Endothelial cell of umbilical vein (primary cell): ENCODE measurements around the gene CEACAM21. TPM values are rescaled to one million over a fixed set of nuclear protein-coding genes. Genes with fewer than 3 reads are reported as not detected.

Experiments
- BruUV-seq: library from RNA; stranded (reverse); fragments of 400-500 nt; replicated peaks from 2 replicates; lab custom pipeline; 2021; lab: Mats Ljungman, UMichigan
- CTCF ChIA-PET: fragments of 300-600, 350-600 bp; sonication (Branson Sonifier 250); formaldehyde crosslinking; loops from one replicate; lab custom pipeline; 2021; ENCODE audit warnings: antibody characterized with exemption, inconsistent platforms; lab: Charles Lee
- POLR2A ChIA-PET: fragments of 300-600, 350-600 bp; sonication (Branson Sonifier 250); formaldehyde crosslinking; loops from one replicate; lab custom pipeline; 2021; ENCODE audit warnings: antibody characterized with exemption, inconsistent platforms; lab: Charles Lee
- DNase-seq: peaks from one replicate; pipeline ENCODE4 v3.0.0-alpha.2; 2011; ENCODE audit warnings: low read depth, low spot score
- FAIRE-seq: peaks from 2 replicates; lab custom pipeline; 2011; peaks lifted over from hg19 to GRCh38; lab: Jason Lieb, UNC
- H2AFZ ChIP-seq: 2 replicates; pipeline ENCODE4 v1.6.0; 2012; ENCODE audit warnings: low read depth, low read length, control low read depth, inconsistent platforms
- H3K27ac ChIP-seq: 2 replicates; pipeline ENCODE4 v1.5.1; 2011; ENCODE audit warnings: low read depth, mild to moderate bottlenecking, control low read depth, low read length, moderate library complexity; ENCODE audit not compliant: insufficient read depth
- H3K27me3 ChIP-seq, 2 experiments: 2 replicates each; pipeline versions ENCODE4 v1.6.0 to v1.6.1; 2011; ENCODE audit warnings: low read length in 2 of 2, mixed read lengths in 1 of 2; ENCODE audit not compliant: control insufficient read depth in 2 of 2, insufficient read depth in 2 of 2
- H3K36me3 ChIP-seq, 2 experiments: 2 replicates in 1 of 2; 3 replicates in 1 of 2; pipeline ENCODE4 v1.5.1; 2011; ENCODE audit warnings: low read length in 2 of 2, mild to moderate bottlenecking in 1 of 2, moderate library complexity in 1 of 2; ENCODE audit not compliant: control insufficient read depth in 2 of 2, insufficient read depth in 2 of 2; ENCODE audit errors: extremely low read depth in 1 of 2
- H3K4me1 ChIP-seq: 3 replicates; pipeline ENCODE4 v1.5.1; 2011; ENCODE audit warnings: mild to moderate bottlenecking, low read length; ENCODE audit not compliant: control insufficient read depth, insufficient read depth; ENCODE audit errors: extremely low read depth
- H3K4me2 ChIP-seq: 2 replicates; pipeline ENCODE4 v1.6.1; 2011; ENCODE audit warnings: low read length, control low read depth, mixed read lengths; ENCODE audit not compliant: insufficient read depth
- H3K4me3 ChIP-seq, 3 experiments: fragments of 200-600 bp in 1 of 3; sonication (generic), shearing (Covaris generic) in 1 of 3; replicated peaks in 1 of 3; 2 replicates each; pipeline ENCODE4 v1.5.1; 2011 to 2016; ENCODE audit warnings: control low read depth in 3 of 3, low read length in 3 of 3, mild to moderate bottlenecking in 2 of 3, inconsistent platforms in 1 of 3, low read depth in 1 of 3, moderate library complexity in 1 of 3; ENCODE audit not compliant: insufficient read depth in 1 of 3
- H3K79me2 ChIP-seq: 2 replicates; pipeline ENCODE4 v1.6.0; 2012; ENCODE audit warnings: low read length, inconsistent platforms; ENCODE audit not compliant: control insufficient read depth, insufficient read depth
- H3K9ac ChIP-seq: replicated peaks from 2 replicates; pipeline ENCODE3; 2011; ENCODE audit warnings: low read length, control low read depth; ENCODE audit not compliant: insufficient read depth; ENCODE audit errors: extremely low read depth
- H3K9me1 ChIP-seq: replicated peaks from 3 replicates; pipeline ENCODE4 v1.6.0; 2011; ENCODE audit warnings: mild to moderate bottlenecking, low read length; ENCODE audit not compliant: control insufficient read depth, insufficient read depth; ENCODE audit errors: extremely low read depth
- H3K9me3 ChIP-seq: replicated peaks from 2 replicates; pipeline ENCODE4 v1.5.1; 2012; ENCODE audit warnings: low read length, inconsistent platforms; ENCODE audit not compliant: control insufficient read depth, insufficient read depth
- H4K20me1 ChIP-seq: replicated peaks from 2 replicates; pipeline ENCODE3; 2011; ENCODE audit warnings: mild to moderate bottlenecking, low read length; ENCODE audit not compliant: control insufficient read depth, insufficient read depth; ENCODE audit errors: extremely low read depth
- EZH2 ChIP-seq: IDR thresholded peaks from 2 replicates; pipeline ENCODE4 v1.6.1; 2012; ENCODE audit warnings: borderline replicate concordance, low read depth, mild to moderate bottlenecking, moderate library complexity, low read length, inconsistent platforms; ENCODE audit not compliant: severe bottlenecking
- FOS ChIP-seq: IDR thresholded peaks from 2 replicates; pipeline ENCODE4 v1.6.1; 2011; ENCODE audit warnings: mild to moderate bottlenecking, low read length, moderate library complexity, borderline replicate concordance; ENCODE audit not compliant: insufficient read depth
- JUN ChIP-seq: IDR thresholded peaks from 2 replicates; pipeline ENCODE4 v1.6.1; 2011; ENCODE audit warnings: borderline replicate concordance, low read depth; ENCODE audit not compliant: insufficient read length, insufficient read depth
- MYC ChIP-seq: IDR thresholded peaks from one replicate; pipeline ENCODE4 v1.6.1; 2011; ENCODE audit warnings: mild to moderate bottlenecking, low read depth, low read length
- POLR2A ChIP-seq: IDR thresholded peaks from 2 replicates; pipeline ENCODE4 v1.6.1; 2012; ENCODE audit warnings: low read depth, mild to moderate bottlenecking, control low read depth, low read length
- POLR2AphosphoS5 ChIP-seq: IDR thresholded peaks from 2 replicates; pipeline ENCODE4 v1.6.1; 2012; ENCODE audit warnings: low read depth, mild to moderate bottlenecking, control low read depth, low read length, moderate library complexity; ENCODE audit not compliant: insufficient read depth
- dilution Hi-C: fragments of 300-500 bp; cut with MboI; formaldehyde crosslinking; loops from one replicate; pipeline ENCODE4 v1.15.0; 2019; ENCODE audit warnings: low sequenced_read_pairs; ENCODE audit not compliant: extremely low pct_ligation_motif_present
- intact Hi-C: fragments of 100-400 bp; cut with micrococcal nuclease; formaldehyde crosslinking; loops from one replicate; pipeline ENCODE4 v1.10.0; 2022
- polyA plus RNA-seq, 4 experiments: library from polyadenylated mRNA; depleted of rRNA in 3 of 4; stranded (reverse) in 3 of 4; unstranded in 1 of 4; fragments of >200 nt; gene quantifications; 2 replicates each; pipeline versions ENCODE4 v1.2.1 to v1.2.3, GENCODE V29; 2011 to 2012; ENCODE audit warnings: missing spikeins in 1 of 4
- total RNA-seq: library from RNA; stranded (reverse); gene quantifications from 2 replicates; pipeline ENCODE4 v1.2.3, GENCODE V29; 2021
- TF ChIP-seq, protein P1 (sequence below): IDR thresholded peaks from 2 replicates; pipeline ENCODE4 v1.6.1; 2011; ENCODE audit not compliant: insufficient read depth, insufficient read length

Gene CEACAM21
- total and polyA plus RNA-seq, 2 donors (not counting 3 experiments of a cell fraction or from before 2014, with no cell fraction given): 0.81 to 1.7 TPM

DNA sequence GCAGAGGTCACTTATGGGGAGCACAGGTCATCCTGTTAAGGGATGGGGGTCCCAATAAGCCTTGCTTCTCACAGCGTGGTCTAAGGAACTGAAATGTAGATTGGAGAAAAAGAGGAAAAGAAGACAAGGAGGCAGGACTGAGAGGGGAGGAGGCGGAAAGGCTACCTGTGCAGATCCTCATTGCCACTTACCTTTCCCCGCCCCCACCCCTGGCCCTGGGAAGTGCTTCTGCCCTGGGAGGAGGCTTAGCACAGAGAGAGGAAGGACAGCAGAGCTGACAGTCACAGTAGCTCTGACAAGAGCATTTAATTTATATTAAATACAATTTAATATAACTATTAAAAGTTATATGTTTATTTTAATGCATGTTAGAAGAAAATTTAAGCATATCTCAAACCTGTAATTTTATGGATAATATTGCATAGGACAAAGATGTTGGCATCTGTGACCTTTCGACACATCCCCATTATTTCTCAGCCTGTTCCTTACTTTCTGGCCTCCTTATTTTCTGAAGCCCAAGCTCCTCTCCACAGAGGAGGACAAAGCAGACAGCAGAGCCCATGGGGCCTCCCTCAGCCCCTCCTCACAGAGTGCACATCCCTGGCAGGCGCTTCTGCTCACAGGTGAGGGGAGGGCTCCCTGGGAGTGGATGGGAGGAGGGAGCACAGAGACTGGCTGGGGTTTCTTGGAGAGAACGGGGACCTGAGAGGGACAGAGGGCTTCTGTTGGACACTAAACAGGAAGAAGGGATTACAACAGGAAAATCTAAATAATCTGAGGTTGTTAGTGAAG lies 23.4 kb downstream of the CEACAM21 start:
- POLR2A ChIA-PET: no interaction called here
- CTCF ChIA-PET: interaction anchor here (1.1 to 1.5 kb wide), 3 partner anchors 28 to 150 kb away, joined by 3 to 4 read pairs (median 3); no protein-coding TSS in a partner anchor
- H3K79me2 ChIP-seq: no peaks in the 10 kb centered on the region
- intact Hi-C loops (no loop called here), dilution Hi-C loops (no loop called here)
- no peak overlapping the region for H3K27ac ChIP-seq
- no peak for DNase-seq
- H3K4me1 ChIP-seq: peaks cover 5% of the 10 kb centered on the region
- peaks cover 11 to 14% of the 10 kb centered on the region in 2 experiments for H3K27me3 ChIP-seq
- no peak overlapping the region for H3K4me2 ChIP-seq
- H3K9me1 ChIP-seq: no peaks in the 10 kb centered on the region
- no peak overlapping the region for H3K9ac ChIP-seq
- TF ChIP-seq POLR2A: no peak
- H4K20me1 ChIP-seq: no peaks in the 10 kb centered on the region
- no peak overlapping the region for H2AFZ ChIP-seq
- FAIRE-seq: no peak
- BruUV-seq: no TSS peak
- H3K36me3 ChIP-seq: no peaks in the 10 kb centered on the region
- H3K4me3 ChIP-seq: no peak overlapping the region
- H3K9me3 ChIP-seq: no peaks in the 10 kb centered on the region

DNA sequence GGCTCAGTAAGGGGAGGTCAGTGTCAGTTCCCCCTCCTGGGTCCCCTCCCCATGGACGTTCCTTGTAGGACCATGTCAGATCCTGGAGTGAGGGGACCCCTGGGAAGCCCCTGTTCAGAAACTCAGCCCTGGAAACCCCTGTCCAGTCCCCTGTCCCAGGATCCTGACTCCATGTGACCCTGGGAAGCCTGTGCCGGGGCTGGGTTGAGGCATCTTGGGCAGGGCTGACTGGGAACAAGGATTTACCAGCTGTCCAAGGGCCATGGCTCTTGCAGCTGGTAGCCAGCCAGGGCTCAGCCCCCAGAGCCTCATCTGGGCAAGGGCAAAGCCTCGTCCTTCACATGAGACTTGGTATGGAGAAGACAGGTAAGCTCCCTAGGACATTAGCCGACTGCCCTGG lies 25.8 kb downstream of the CEACAM21 start:
- Histone ChIP-seq H3K4me3 (no peak overlapping the region), H3K27ac (no peak overlapping the region), H3K36me3 (no peaks in the 10 kb centered on the region), H3K4me1 (no peaks in the 10 kb centered on the region), H4K20me1 (no peaks in the 10 kb centered on the region), H3K27me3 (peaks cover 10 to 14% of the 10 kb centered on the region in 2 experiments), H3K79me2 (no peaks in the 10 kb centered on the region), H3K9me1 (no peaks in the 10 kb centered on the region), H3K9me3 (no peaks in the 10 kb centered on the region), H3K4me2 (no peak overlapping the region), H2AFZ (no peak overlapping the region), H3K9ac (no peak overlapping the region)
- DNase-seq: no peak
- POLR2A ChIA-PET: no interaction called here
- FAIRE-seq: no peak
- CTCF ChIA-PET: no interaction called here
- TF ChIP-seq POLR2AphosphoS5 (no peak), FOS (no peak), JUN (no peak), POLR2A (no peak), EZH2 (no peak), MYC (no peak)
- TF ChIP-seq, protein P1, sequence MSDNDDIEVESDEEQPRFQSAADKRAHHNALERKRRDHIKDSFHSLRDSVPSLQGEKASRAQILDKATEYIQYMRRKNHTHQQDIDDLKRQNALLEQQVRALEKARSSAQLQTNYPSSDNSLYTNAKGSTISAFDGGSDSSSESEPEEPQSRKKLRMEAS: no peak
- dilution Hi-C loops (no loop called here), intact Hi-C loops (no loop called here)
- no TSS peak for BruUV-seq
